HEK293 (cell line): ENCODE results near the gene CYTL1.

Experiments used
- CTCF ChIA-PET: fragments of 350-600 bp; formaldehyde crosslinking; extraction: SDS; loops from one replicate; lab custom pipeline; 2021; ENCODE audit warnings: antibody characterized with exemption; lab: Yijun Ruan, JAX
- POLR2A ChIA-PET: fragments of 300-600 bp; formaldehyde crosslinking; extraction: SDS; loops from one replicate; lab custom pipeline; 2020; ENCODE audit warnings: antibody characterized with exemption, inconsistent platforms; lab: Yijun Ruan, JAX
- H3K27ac ChIP-seq: fragments of 200-500 bp; sonication (Bioruptor generic); 2 replicates; pipeline ENCODE4 v1.5.1; 2014; ENCODE audit warnings: low read depth, low read length, control low read depth, inconsistent platforms; ENCODE audit errors: extremely low read depth
- H3K36me3 ChIP-seq, 2 experiments: fragments of 200-500 bp in 1 of 2; sonication (Bioruptor generic) in 1 of 2; 1 replicate in 1 of 2; 2 replicates in 1 of 2; pipeline ENCODE4 v1.5.1; 2014 to 2017; ENCODE audit warnings: inconsistent platforms in 2 of 2, low read length in 2 of 2; ENCODE audit not compliant: control insufficient read depth in 2 of 2, insufficient read depth in 1 of 2
- H3K4me1 ChIP-seq: fragments of 200-500 bp; sonication (Bioruptor generic); 2 replicates; pipeline ENCODE4 v1.5.1; 2014; ENCODE audit warnings: mild to moderate bottlenecking, low read length, inconsistent platforms; ENCODE audit not compliant: control insufficient read depth, insufficient read depth
- H3K4me3 ChIP-seq: 2 replicates; pipeline ENCODE4 v1.5.1; 2011; ENCODE audit warnings: low read depth, mild to moderate bottlenecking, control low read depth, low read length, moderate library complexity
- H3K9me3 ChIP-seq: fragments of 200-500 bp; sonication (Bioruptor generic); 2 replicates; pipeline ENCODE4 v1.5.1; 2014; ENCODE audit warnings: low read depth, low read length, inconsistent platforms; ENCODE audit not compliant: control insufficient read depth, insufficient read depth
- BCL11B ChIP-seq: fragments of 450-650 bp; formaldehyde crosslinking; IDR thresholded peaks from 2 replicates; pipeline ENCODE4 v1.5.1; 2016; ENCODE audit warnings: low read depth, missing biosample characterization, missing genetic modification characterization
- CTCF ChIP-seq: fragments of 450-650 bp; formaldehyde crosslinking; IDR thresholded peaks from 2 replicates; pipeline ENCODE4 v1.5.1; 2016; ENCODE audit warnings: missing biosample characterization, missing genetic modification characterization
- EGR2 ChIP-seq: fragments of 450-650 bp; formaldehyde crosslinking; IDR thresholded peaks from 2 replicates; pipeline ENCODE4 v1.5.1; 2016; ENCODE audit warnings: low read depth, missing biosample characterization, missing genetic modification characterization
- MZF1 ChIP-seq: fragments of 450-650 bp; formaldehyde crosslinking; IDR thresholded peaks from 2 replicates; pipeline ENCODE4 v1.5.1; 2017; ENCODE audit warnings: missing biosample characterization, missing genetic modification characterization, borderline replicate concordance
- YY2 ChIP-seq: fragments of 450-650 bp; formaldehyde crosslinking; IDR thresholded peaks from 2 replicates; pipeline ENCODE4 v1.5.1; 2016; ENCODE audit warnings: missing biosample characterization, missing genetic modification characterization
- ZFP69B ChIP-seq: fragments of 450-650 bp; formaldehyde crosslinking; IDR thresholded peaks from 2 replicates; pipeline ENCODE4 v1.5.1; 2016; ENCODE audit warnings: missing biosample characterization, missing genetic modification characterization
- ZNF114 ChIP-seq: fragments of 450-650 bp; formaldehyde crosslinking; IDR thresholded peaks from 2 replicates; pipeline ENCODE4 v1.5.0; 2017; ENCODE audit warnings: missing biosample characterization, missing genetic modification characterization
- ZNF148 ChIP-seq: fragments of 450-650 bp; formaldehyde crosslinking; IDR thresholded peaks from 2 replicates; pipeline ENCODE4 v1.5.0; 2017; ENCODE audit warnings: missing biosample characterization, missing genetic modification characterization, borderline replicate concordance
- ZNF16 ChIP-seq: fragments of 450-650 bp; formaldehyde crosslinking; IDR thresholded peaks from 2 replicates; pipeline ENCODE4 v1.5.1; 2016; ENCODE audit warnings: low read depth, missing biosample characterization, missing genetic modification characterization
- ZNF341 ChIP-seq: fragments of 450-650 bp; formaldehyde crosslinking; IDR thresholded peaks from 2 replicates; pipeline ENCODE4; 2016; ENCODE audit warnings: low read depth, missing biosample characterization, missing genetic modification characterization
- ZNF37A ChIP-seq: fragments of 450-650 bp; IDR thresholded peaks from 2 replicates; pipeline ENCODE4 v1.5.1; 2018; ENCODE audit warnings: missing biosample characterization, missing genetic modification characterization
- ZNF530 ChIP-seq: fragments of 450-650 bp; formaldehyde crosslinking; IDR thresholded peaks from 2 replicates; pipeline ENCODE4 v1.5.1; 2016; ENCODE audit warnings: low read depth, missing biosample characterization, missing genetic modification characterization
- ZNF549 ChIP-seq: fragments of 450-650 bp; IDR thresholded peaks from 2 replicates; pipeline ENCODE4 v1.5.1; 2018; ENCODE audit warnings: missing biosample characterization, missing genetic modification characterization, mild to moderate bottlenecking, inconsistent platforms, moderate library complexity
- ZNF623 ChIP-seq: fragments of 450-650 bp; formaldehyde crosslinking; IDR thresholded peaks from 2 replicates; pipeline ENCODE4 v1.5.1; 2016; ENCODE audit warnings: missing biosample characterization, missing genetic modification characterization
- ZNF670 ChIP-seq: fragments of 450-650 bp; formaldehyde crosslinking; IDR thresholded peaks from 2 replicates; pipeline ENCODE4 v1.5.1; 2016; ENCODE audit warnings: missing biosample characterization, missing genetic modification characterization, low read depth
- ZNF704 ChIP-seq: fragments of 450-650 bp; formaldehyde crosslinking; IDR thresholded peaks from 2 replicates; pipeline ENCODE4 v1.5.1; 2016; ENCODE audit warnings: missing biosample characterization, missing genetic modification characterization
- TF ChIP-seq, protein P1 (sequence below): fragments of 450-650 bp; formaldehyde crosslinking; IDR thresholded peaks from 2 replicates; pipeline ENCODE4 v1.5.1; 2016; ENCODE audit warnings: missing biosample characterization, missing genetic modification characterization
- TF ChIP-seq, protein P2 (sequence below): fragments of 450-650 bp; formaldehyde crosslinking; IDR thresholded peaks from 2 replicates; pipeline ENCODE4 v1.5.1; 2016; ENCODE audit warnings: missing biosample characterization, missing genetic modification characterization
- TF ChIP-seq, protein P3 (sequence below): fragments of 450-650 bp; formaldehyde crosslinking; IDR thresholded peaks from 2 replicates; pipeline ENCODE4 v1.5.1; 2017; ENCODE audit warnings: missing biosample characterization, missing genetic modification characterization

Gene CYTL1

DNA sequence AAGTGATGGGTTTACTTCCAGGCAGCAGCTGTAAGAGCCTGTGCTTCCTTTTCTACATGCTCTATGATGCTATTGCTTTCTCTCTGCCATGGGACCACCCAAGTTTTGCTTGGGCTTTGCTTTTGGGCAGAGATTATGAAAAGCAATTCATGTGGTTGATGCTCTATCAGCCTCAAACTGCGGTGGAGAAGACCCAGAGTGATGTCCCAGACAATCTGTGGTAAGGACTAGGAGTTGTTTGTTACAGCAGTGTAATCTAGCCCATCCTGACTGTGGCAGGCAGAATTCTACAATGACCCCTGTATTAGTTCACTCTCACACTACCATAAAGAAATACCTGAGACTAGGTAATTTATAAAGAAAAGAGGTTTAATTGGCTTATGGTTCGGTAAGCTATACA lies 9.2 kb upstream of the CYTL1 start:
- Histone ChIP-seq H3K9me3 (no peaks in the 10 kb centered on the region), H3K36me3 (no peaks in the 10 kb centered on the region), H3K27ac (no peak overlapping the region), H3K4me1 (no peaks in the 10 kb centered on the region), H3K4me3 (no peak overlapping the region)
- CTCF ChIA-PET = interaction anchor here (1.1 kb wide), 1 partner anchor 34 kb away, joined by 7 read pairs; no protein-coding TSS in a partner anchor
- no peak for TF ChIP-seq ZNF148 (tag by site-specific recombination)
- no peak for TF ChIP-seq ZNF530
- no peak for TF ChIP-seq ZNF549 (tag by site-specific recombination)
- TF ChIP-seq ZNF37A (tag by site-specific recombination) = no peak
- TF ChIP-seq ZNF704 = no peak
- TF ChIP-seq, protein P1, sequence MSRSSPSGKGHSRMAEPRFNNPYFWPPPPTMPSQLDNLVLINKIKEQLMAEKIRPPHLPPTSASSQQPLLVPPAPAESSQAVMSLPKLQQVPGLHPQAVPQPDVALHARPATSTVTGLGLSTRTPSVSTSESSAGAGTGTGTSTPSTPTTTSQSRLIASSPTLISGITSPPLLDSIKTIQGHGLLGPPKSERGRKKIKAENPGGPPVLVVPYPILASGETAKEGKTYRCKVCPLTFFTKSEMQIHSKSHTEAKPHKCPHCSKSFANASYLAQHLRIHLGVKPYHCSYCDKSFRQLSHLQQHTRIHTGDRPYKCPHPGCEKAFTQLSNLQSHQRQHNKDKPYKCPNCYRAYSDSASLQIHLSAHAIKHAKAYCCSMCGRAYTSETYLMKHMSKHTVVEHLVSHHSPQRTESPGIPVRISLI (tag by site-specific recombination) = no peak
- no peak for TF ChIP-seq ZNF623 (tag by site-specific recombination)
- TF ChIP-seq ZFP69B (tag by site-specific recombination) = no peak
- TF ChIP-seq, protein P2, sequence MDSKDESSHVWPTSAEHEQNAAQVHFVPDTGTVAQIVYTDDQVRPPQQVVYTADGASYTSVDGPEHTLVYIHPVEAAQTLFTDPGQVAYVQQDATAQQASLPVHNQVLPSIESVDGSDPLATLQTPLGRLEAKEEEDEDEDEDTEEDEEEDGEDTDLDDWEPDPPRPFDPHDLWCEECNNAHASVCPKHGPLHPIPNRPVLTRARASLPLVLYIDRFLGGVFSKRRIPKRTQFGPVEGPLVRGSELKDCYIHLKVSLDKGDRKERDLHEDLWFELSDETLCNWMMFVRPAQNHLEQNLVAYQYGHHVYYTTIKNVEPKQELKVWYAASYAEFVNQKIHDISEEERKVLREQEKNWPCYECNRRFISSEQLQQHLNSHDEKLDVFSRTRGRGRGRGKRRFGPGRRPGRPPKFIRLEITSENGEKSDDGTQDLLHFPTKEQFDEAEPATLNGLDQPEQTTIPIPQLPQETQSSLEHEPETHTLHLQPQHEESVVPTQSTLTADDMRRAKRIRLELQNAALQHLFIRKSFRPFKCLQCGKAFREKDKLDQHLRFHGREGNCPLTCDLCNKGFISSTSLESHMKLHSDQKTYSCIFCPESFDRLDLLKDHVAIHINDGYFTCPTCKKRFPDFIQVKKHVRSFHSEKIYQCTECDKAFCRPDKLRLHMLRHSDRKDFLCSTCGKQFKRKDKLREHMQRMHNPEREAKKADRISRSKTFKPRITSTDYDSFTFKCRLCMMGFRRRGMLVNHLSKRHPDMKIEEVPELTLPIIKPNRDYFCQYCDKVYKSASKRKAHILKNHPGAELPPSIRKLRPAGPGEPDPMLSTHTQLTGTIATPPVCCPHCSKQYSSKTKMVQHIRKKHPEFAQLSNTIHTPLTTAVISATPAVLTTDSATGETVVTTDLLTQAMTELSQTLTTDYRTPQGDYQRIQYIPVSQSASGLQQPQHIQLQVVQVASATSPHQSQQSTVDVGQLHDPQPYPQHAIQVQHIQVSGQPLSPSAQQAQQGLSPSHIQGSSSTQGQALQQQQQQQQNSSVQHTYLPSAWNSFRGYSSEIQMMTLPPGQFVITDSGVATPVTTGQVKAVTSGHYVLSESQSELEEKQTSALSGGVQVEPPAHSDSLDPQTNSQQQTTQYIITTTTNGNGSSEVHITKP (tag by site-specific recombination) = no peak
- TF ChIP-seq, protein P3, sequence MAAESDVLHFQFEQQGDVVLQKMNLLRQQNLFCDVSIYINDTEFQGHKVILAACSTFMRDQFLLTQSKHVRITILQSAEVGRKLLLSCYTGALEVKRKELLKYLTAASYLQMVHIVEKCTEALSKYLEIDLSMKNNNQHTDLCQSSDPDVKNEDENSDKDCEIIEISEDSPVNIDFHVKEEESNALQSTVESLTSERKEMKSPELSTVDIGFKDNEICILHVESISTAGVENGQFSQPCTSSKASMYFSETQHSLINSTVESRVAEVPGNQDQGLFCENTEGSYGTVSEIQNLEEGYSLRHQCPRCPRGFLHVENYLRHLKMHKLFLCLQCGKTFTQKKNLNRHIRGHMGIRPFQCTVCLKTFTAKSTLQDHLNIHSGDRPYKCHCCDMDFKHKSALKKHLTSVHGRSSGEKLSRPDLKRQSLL = no peak
- no peak for TF ChIP-seq ZNF670 (tag by site-specific recombination)
- TF ChIP-seq ZNF114 (tag by site-specific recombination) = no peak
- TF ChIP-seq ZNF341 (tag by site-specific recombination) = no peak
- no peak for TF ChIP-seq BCL11B
- no peak for TF ChIP-seq YY2 (tag by site-specific recombination)
- no peak for TF ChIP-seq CTCF
- no peak for TF ChIP-seq MZF1 (tag by site-specific recombination)
- no peak for TF ChIP-seq EGR2 (tag by site-specific recombination)
- TF ChIP-seq ZNF16 (tag by site-specific recombination) = no peak
- POLR2A ChIA-PET = no interaction called here
